Activated naive CD8-positive, alpha-beta T cell treated with anti-CD3 and anti-CD28 coated beads, Interleukin-2, amount 50 U/mL, for 24 hours (primary cell): ENCODE data around the gene KIF1A.
"Not testable (repeated sequence)": the region's sequence is repeated elsewhere in the genome, so short reads cannot be mapped to it uniquely, and the experiment has no call there.

Experiments
- ATAC-seq: fragments of 150-1000 bp; cut with Tn5 transposase; one replicate; pipeline ENCODE4 v1.10.0; 2021
- DNase-seq: peaks from one replicate; pipeline ENCODE4 v3.0.0; 2021
- H3K27ac Mint-ChIP-seq: one replicate; pipeline ENCODE4 v1.8.0; 2021; ENCODE audit warnings: mild to moderate bottlenecking, mixed read lengths
- H3K27me3 Mint-ChIP-seq: one replicate; pipeline ENCODE4 v1.8.0; 2021; ENCODE audit warnings: mixed read lengths
- H3K36me3 Mint-ChIP-seq: one replicate; pipeline ENCODE4 v1.8.0; 2021; ENCODE audit warnings: low read depth, mixed read lengths
- H3K4me1 Mint-ChIP-seq: one replicate; pipeline ENCODE4 v1.8.0; 2021; ENCODE audit warnings: mixed read lengths
- H3K4me3 Mint-ChIP-seq: one replicate; pipeline ENCODE4 v1.8.0; 2021; ENCODE audit warnings: mild to moderate bottlenecking, moderate library complexity, mixed read lengths
- H3K9me3 Mint-ChIP-seq: one replicate; pipeline ENCODE4 v1.8.0; 2021; ENCODE audit warnings: mixed read lengths

KIF1A gene

DNA sequence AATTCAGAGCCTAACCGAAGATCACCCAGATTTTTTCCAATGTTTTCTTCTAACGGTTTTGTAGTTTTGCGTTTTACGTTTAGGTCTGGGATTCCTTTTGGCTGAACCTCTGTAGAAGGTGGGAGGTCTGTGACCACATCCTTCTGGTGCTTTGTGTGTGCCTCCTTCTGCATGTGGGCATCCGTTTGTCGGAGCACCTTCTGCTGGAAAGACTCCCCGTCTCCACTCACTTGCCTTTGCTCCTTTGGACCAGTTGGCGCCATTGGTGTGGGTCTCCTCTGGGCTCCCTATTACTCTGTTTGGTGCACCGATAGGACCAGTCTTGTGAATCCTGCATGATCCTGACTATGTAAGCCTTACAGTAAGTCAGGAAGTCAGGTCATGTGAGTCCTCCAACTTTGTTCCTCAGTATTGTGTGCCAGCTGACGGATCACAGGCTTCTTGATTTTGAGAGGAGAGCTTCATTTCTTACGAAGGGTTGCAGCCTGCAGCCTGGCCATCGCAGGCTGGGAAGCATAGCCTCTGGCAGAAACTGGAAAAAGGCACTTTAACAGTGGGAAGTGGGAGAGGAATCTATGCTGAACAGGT lies 114.7 kb downstream of the KIF1A start:
- no peaks in the 10 kb centered on the region for H3K36me3 Mint-ChIP-seq
- H3K4me1 Mint-ChIP-seq, result peaks cover 13% of the 10 kb centered on the region
- peak overlapping the region; percentile 4 for H3K4me3 Mint-ChIP-seq
- DNase-seq (no peak), ATAC-seq (no peak)
- H3K27ac Mint-ChIP-seq, result no peak overlapping the region
- H3K27me3 Mint-ChIP-seq, result peaks cover 21% of the 10 kb centered on the region
- H3K9me3 Mint-ChIP-seq, result no peaks in the 10 kb centered on the region

DNA sequence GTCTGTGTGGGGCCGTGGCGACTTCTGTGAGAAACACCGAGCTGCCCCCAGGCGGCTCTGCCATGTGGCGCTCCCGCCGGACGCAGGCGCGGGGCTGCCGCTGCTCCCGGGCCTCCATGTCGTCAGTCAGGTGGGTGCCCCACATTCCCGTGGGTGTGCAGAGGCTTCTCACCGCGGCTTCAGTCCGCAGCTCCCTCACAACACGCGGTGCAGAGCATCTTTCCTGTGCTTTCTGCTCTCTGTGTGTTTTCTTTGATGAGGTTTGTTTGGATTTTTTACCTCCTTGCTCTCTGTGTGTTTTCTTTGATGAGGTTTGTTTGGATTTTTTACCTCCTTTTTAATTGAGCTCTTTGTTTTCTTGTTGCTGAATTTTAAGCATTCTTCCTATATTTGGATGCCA lies 115.4 kb downstream of the KIF1A start:
- Mint-ChIP-seq H3K36me3 (no peaks in the 10 kb centered on the region), H3K9me3 (no peaks in the 10 kb centered on the region), H3K4me3 (peak overlapping the region; percentile 4), H3K27ac (no peak overlapping the region), H3K4me1 (peaks cover 13% of the 10 kb centered on the region), H3K27me3 (peaks cover 21% of the 10 kb centered on the region)
- ATAC-seq (peak; percentile 47), DNase-seq (peak; percentile 41)

DNA sequence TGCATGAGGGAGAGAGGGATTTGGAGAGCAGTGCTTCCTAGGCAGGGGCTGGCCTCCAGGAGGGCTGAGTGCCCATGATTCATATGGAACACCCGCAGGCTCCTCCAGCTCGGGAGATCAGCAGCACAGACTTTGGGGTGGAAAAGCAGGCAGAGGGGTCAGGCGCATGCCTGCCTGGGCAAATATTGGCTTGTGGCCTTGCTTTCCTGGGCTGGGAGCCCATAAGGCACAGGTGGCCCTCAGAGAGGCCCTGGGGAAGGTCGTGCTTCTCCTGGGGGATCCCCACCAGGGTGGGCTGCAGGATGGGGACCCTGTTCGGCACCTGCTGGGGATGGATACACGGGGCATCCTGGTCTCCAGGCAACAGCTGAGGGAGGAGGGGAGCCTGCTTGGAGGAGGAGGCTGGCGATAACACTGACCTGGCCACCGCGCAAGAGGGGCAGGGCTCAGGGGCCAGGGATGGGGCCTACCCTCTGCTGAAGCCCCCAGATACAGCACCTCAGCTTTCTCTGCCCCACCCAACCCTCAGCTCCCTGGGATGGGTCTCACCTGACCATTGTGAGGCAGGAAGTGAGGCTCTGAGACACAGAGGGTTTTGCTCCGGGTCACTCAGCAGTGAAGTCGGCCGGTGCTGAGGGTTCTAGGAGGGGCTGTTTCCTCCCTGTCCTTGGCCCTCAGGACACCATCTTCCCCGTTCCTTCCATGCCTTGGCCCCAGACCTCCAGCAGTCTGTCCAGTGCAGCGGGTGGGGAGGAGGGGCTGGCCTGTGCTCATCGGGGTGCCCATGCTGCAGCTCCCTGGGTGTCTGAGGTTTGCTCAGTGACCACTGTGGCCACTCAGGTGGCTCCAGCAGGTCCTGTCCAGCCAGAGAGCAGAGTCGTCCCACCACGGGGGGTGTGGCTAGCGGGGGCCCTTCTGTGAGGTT lies 116.3 kb downstream of the KIF1A start:
- ATAC-seq, result no peak
- H3K4me3 Mint-ChIP-seq, result no peak overlapping the region
- no peak for DNase-seq
- peaks cover 21% of the 10 kb centered on the region for H3K27me3 Mint-ChIP-seq
- H3K36me3 Mint-ChIP-seq, result no peaks in the 10 kb centered on the region
- no peaks in the 10 kb centered on the region for H3K9me3 Mint-ChIP-seq
- peaks cover 13% of the 10 kb centered on the region for H3K4me1 Mint-ChIP-seq
- H3K27ac Mint-ChIP-seq, result no peak overlapping the region

DNA sequence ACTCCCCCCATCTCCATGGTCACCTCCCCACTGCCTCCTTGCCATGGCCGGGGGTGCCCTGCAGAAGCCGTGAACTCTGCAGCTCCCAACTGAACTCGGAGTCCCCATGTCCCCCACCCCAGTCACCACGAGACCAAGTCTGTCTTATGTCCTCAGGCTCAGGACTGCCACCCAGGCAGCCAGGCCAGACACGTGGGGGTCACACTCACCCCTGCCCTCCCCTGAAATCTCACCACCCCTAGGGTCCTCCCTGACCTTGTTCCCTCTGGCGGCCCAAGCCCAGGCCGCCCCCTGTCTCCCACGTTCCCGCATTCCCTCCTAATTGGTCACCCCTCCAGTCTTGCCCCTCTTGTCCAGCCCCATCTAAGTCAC lies 117.4 kb downstream of the KIF1A start:
- H3K9me3 Mint-ChIP-seq, result no peaks in the 10 kb centered on the region
- no peak overlapping the region for H3K27ac Mint-ChIP-seq
- H3K27me3 Mint-ChIP-seq, result peaks cover 15% of the 10 kb centered on the region
- no peak overlapping the region for H3K4me3 Mint-ChIP-seq
- no peaks in the 10 kb centered on the region for H3K36me3 Mint-ChIP-seq
- no peak for ATAC-seq
- DNase-seq, result no peak
- peaks cover 13% of the 10 kb centered on the region for H3K4me1 Mint-ChIP-seq

DNA sequence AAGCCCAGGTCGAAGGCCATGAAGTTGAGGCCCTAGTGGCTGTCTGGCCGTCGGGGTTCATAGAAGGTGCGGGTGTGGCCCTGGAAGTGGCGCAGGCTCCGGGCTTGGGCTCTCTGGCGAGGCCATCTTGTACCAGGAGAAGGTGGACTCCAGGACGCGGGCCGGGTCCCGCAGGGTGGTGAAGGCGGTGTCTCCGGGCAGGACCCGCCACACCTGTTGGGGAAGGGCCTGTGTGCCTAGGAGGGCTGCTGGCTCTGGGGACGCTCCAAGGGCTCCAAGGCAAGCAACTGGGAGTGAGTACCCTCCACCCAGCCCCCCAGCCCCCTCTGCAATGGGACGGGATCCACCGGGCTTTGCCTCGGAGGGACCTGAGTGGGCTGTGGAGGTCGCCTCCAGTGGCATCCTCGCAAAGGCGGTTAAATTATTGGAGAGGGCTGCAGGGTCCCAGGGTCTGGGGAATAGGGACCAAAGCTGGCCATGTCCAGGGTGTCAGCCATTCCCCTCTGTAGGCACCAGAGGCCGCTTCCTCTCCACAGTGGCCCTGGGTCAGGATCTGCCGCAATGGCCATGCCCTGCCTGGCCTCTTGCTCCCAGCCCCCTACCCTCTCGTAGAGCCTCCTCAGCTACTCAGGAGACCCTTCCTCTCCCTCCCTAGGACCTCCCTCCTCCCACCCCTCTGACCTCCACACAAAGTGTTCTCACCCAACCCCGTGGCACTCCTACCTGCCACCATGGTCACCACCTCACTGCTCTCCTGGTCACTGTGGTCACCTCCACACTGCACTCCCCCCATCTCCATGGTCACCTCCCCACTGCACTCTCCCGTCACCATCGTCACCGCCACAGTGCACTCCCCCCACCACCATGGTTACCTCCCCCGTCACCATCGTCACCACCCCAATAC lies 118.0 kb downstream of the KIF1A start:
- Mint-ChIP-seq H3K36me3 (no peaks in the 10 kb centered on the region), H3K4me3 (no peak overlapping the region), H3K4me1 (peaks cover 13% of the 10 kb centered on the region), H3K27ac (no peak overlapping the region), H3K9me3 (no peaks in the 10 kb centered on the region), H3K27me3 (peaks cover 15% of the 10 kb centered on the region)
- DNase-seq (no peak), ATAC-seq (no peak)

DNA sequence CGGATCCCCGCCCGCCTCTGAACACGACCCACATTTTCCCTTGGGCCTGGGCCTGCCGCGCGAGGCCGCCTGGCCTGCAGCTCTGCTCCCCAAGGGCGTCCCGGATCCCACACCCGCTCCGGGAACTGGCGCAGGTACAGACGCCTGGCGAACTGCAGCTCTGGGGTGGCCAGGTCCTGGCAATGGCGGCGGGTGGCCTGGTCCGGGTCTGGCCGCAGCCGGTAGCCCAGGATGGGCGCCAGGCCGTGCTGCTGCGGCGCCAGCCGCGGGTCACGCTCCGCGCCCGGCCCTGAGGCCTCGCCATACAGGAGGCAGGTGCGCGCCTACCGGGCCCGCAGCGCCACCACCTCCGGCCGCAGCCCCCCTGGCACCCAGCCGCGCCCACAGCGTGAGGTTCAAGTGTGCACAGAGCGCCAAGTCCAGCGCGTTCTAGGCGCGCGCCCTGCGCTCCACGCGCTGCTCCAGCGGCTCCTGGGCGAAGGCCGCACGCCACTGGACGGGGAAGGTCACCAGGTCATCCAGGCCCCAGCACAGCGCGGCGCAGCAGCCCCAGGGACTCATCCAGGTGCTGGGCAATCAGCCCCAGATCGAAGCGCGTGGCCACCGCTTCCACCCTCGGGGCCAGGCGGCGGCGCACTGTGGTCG lies 118.8 kb downstream of the KIF1A start:
- Mint-ChIP-seq H3K27me3 (peaks cover 15% of the 10 kb centered on the region), H3K9me3 (no peaks in the 10 kb centered on the region), H3K27ac (no peak overlapping the region), H3K36me3 (no peaks in the 10 kb centered on the region), H3K4me3 (no peak overlapping the region), H3K4me1 (peaks cover 13% of the 10 kb centered on the region)
- DNase-seq (no peak), ATAC-seq (no peak)

DNA sequence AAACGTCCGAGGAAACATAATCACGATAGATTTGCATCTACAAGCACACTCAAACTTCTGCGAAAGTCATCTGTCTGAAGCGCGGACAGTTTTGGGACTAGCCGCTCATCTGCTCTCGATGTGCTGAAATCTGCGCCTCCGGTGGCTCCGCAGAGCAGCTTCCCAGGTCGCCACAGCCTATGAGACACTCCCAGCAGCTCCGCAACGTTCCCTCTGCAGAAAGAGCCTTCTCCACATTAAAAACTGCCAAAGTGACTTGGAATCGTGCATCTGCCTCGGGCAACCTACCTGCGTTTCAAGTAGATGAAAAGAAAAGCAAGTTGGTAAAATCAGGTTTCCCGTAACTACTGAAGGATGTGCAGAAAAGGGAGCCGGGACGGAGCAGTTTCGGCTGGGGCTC lies 119.4 kb downstream of the KIF1A start:
- not testable (repeated sequence) for DNase-seq, H3K4me3 Mint-ChIP-seq, ATAC-seq, H3K27ac Mint-ChIP-seq, H3K9me3 Mint-ChIP-seq, H3K36me3 Mint-ChIP-seq
- peaks cover 12% of the 10 kb centered on the region for H3K4me1 Mint-ChIP-seq
- H3K27me3 Mint-ChIP-seq, result peaks cover 15% of the 10 kb centered on the region

DNA sequence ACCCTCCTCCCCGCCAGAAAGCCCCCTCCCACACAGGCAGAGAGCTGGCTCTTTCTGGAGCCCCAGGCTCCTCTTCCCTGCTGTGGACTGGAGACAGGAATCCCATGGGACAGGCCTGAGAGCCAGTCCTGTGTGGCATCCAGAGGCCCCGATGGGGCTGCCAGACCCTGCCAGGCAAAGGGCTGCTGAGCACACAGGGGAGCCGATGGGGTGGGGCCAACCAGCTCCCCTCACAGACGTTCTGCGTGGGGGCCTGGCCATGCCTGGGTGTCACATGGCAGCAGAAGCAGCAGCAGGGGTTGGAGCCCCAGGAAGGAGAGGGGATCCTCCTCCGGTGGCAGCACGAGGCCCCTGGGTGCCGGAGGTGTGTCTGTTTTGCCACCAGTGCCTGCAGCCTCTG lies 120.2 kb downstream of the KIF1A start:
- ATAC-seq, H3K4me1 Mint-ChIP-seq, H3K4me3 Mint-ChIP-seq, H3K27ac Mint-ChIP-seq, H3K27me3 Mint-ChIP-seq, H3K36me3 Mint-ChIP-seq, H3K9me3 Mint-ChIP-seq, DNase-seq: not testable (repeated sequence)

DNA sequence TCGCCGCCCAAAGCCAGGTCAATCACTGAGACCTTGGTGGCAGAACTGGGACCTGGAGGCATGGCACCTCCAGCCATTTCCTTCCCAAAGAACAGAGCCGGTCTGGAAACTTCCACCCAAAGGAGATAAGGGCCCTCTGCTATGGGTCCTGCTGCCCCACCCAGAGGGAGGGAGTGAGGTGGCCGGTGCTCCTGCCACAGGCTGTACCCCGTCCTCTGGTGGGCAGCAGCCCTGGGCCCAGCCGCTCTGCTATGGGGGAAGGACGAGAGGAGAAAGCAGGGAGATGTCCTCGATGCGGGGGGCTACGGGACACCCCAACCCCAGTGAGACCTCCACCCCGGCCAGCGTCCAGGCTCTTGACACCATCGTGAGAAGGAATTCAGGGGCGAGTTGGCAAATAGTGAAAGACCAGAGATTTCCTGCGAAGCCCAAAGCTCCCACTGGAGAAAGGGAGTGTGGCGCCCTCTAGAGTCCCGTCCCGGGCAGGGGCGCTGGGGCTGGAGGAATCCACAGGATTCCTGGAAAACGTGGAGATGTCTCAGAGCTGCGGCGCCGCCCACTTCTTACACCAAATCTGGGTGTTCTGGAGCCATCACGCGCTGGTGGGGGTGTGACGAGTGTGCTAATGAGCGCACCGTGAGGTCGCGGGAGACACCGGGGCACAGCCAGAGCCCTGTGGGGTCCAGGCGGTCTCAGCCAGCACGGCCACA lies 121.0 kb downstream of the KIF1A start:
- H3K4me1 Mint-ChIP-seq, H3K36me3 Mint-ChIP-seq, H3K27me3 Mint-ChIP-seq, H3K9me3 Mint-ChIP-seq, DNase-seq, ATAC-seq, H3K27ac Mint-ChIP-seq, H3K4me3 Mint-ChIP-seq: not testable (repeated sequence)

DNA sequence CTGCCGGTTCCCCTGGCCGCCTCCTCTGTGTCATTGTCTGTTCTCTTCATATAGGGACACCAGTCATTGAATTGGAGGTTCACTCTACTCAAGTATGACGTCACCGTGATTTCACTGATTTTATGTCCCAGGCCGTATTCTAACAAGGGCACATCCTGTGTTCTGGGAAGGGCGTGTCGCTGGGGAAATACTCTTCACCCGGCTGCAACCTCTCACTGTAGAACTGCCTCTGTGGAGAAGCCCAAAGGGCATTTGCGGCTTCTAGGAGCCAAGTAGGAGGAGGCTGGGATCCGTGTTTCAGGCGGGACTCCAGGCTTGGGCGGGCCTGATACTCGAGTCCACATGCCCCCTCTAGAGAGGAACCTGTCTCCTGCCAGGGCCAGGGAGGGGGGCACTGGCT lies 123.5 kb downstream of the KIF1A start:
- not testable (repeated sequence) for H3K27ac Mint-ChIP-seq, DNase-seq, ATAC-seq, H3K9me3 Mint-ChIP-seq, H3K4me1 Mint-ChIP-seq, H3K36me3 Mint-ChIP-seq, H3K27me3 Mint-ChIP-seq, H3K4me3 Mint-ChIP-seq

DNA sequence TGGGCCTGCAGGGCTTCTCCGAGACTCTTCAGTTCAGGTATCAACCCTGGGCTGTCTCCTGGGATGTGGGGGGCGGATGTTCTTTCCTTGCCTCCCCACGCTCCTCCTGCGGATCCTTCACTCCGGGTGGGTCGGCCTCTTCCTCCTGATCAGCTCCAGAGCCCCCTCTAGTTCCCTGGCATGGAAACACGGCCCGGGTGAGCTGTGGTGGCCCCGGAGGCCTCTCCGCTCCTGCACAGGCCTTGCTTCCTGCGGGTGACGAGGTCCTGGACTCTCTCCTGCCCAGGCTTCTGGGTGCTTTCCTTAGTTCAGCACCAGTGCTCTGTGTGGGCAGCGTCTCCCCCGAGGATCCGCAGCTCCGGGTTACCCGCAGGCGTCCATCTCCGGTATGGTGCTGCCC lies 124.4 kb downstream of the KIF1A start:
- not testable (repeated sequence) for H3K9me3 Mint-ChIP-seq, H3K36me3 Mint-ChIP-seq, DNase-seq, ATAC-seq, H3K4me1 Mint-ChIP-seq, H3K4me3 Mint-ChIP-seq, H3K27me3 Mint-ChIP-seq, H3K27ac Mint-ChIP-seq

DNA sequence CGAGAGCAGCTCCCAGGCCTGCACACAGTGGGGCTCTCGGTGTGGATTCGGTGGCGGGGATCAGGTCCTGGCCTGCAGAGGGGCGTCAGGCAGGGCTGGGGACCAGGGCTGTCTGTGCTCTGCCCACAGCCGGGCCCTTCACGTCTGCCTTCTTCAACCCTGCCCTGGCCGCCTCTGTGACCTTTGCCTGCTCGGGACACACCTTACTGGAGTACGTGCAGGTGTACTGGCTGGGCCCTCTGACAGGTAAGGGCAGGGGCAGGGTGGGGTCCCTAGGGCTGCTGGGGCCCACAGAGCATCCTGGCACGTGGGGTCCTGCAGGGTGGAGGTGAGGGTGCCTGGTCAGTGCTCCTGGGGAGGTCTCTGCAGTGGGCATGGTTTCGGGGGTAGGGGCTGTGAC lies 125.7 kb downstream of the KIF1A start:
- not testable (repeated sequence) for H3K27me3 Mint-ChIP-seq, H3K4me3 Mint-ChIP-seq, ATAC-seq, H3K36me3 Mint-ChIP-seq, H3K9me3 Mint-ChIP-seq, H3K4me1 Mint-ChIP-seq, H3K27ac Mint-ChIP-seq, DNase-seq

DNA sequence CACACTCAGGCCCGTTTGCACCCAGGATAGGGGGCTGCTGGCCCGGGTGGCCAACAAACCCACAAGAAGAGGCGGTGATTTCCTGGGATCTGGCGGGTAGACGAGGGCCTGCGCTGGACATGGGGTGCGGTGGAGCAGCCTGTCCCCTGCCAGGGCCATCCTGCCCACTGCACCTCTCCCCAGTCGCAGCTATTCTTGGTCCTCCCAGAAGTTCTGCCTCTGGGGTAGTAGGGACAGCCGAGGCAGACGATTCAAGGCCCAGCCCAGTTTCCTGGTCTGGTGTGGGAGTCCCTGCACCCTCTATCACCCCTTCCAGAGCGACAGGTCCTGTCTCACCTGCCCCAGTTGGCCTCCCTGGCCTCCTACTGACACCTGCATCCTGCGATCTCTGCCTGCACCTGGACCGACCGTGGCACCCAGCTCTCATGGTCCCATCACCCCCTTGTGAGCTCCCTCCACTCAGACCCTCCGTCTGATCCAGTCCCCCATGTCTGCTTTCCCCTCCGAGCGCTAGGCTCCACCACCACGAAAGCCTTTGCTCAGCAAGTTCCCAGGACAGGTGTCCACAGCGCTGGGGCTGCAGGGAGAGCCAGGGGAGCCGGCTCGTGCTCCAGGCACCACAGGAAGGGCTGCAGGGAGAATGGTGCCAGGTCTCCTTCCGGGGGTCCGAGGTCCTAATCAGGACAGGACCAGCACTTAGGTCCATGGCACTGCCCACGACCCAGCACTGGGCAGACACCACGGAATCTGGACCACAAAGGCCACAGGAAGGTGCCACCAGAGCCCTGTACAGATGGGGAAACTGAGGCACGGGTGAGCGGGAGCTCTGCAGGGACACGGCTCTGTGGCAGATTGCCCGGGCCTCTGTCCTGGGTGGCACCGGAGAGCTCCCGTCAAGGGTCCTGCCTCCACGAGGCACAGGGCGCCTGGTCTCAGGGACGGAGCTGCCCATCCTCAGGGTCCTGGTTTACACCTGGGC lies 127.1 kb downstream of the KIF1A start:
- H3K4me1 Mint-ChIP-seq, H3K27ac Mint-ChIP-seq, DNase-seq: not testable (repeated sequence)

More for the DNA sequence above, 127.1 kb downstream of the KIF1A start:
- not testable (repeated sequence) for ATAC-seq, H3K27me3 Mint-ChIP-seq, H3K36me3 Mint-ChIP-seq, H3K4me3 Mint-ChIP-seq, H3K9me3 Mint-ChIP-seq
